GM18909 (cell line): ENCODE data around the gene E2F1.

Source experiments
- ATAC-seq: cut with Tn5 transposase; IDR thresholded peaks from one replicate; pipeline ENCODE4 v1.9.1; 2021; ENCODE audit warnings: mild to moderate bottlenecking; ENCODE audit not compliant: unreplicated experiment, poor library complexity

Gene E2F1

GRCh38 chr20:33688938-33689424 lies 2.8 kb upstream of the E2F1 start:
- no peak for ATAC-seq

- ATAC-seq: no peak
Measured at GRCh38 chr20:33687993-33688937, 2.1 kb upstream of the E2F1 start.

DNA sequence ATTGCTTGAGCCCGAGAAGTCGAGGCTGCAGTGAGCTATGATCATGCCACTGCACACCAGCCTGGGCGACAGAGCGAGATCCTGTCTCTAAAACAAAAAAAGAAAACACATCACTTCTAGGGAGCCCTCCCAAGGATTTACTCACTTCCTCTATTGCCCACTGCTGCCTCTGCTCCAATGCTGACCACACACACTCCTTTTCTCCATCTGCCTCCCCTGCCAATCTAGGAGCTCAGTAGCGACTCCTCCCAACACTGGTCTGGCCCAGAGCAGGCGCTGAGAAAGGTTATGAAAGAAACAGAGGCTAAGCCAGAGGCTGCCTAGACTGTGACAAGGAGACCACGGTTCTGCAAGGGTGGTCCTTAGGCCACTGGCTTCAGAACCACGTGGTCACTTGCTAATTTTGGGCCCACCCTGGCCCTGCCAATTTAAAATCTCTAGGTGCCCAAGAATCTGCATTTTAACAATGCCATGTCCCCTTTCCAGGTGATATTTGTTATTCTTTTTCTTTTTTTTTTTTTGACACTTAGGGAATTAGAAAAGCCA lies 1.3 kb upstream of the E2F1 start:
- no peak for ATAC-seq

DNA sequence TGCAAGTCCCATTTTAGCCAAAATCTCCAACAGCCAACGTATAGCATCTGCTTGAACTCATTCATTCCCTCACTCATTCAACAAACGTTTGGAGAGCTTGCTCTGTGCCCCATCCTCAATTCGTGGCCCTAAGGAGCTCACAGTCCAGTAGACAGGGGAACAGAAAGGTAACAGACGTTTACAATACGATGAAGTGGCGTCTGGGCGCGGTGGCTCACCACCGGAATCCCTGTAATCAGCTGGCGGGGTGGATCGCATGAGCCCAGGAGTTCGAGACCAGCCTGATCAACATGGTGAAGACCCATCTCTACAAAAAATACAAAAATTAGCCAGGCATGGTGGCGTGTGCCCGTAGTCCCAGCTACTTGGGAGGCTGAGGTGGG lies 790 bp upstream of the E2F1 start:
- ATAC-seq: no peak

- peak; percentile 39 for ATAC-seq
Measured at GRCh38 chr20:33685328-33686099, 671 bp downstream of the E2F1 start.

DNA sequence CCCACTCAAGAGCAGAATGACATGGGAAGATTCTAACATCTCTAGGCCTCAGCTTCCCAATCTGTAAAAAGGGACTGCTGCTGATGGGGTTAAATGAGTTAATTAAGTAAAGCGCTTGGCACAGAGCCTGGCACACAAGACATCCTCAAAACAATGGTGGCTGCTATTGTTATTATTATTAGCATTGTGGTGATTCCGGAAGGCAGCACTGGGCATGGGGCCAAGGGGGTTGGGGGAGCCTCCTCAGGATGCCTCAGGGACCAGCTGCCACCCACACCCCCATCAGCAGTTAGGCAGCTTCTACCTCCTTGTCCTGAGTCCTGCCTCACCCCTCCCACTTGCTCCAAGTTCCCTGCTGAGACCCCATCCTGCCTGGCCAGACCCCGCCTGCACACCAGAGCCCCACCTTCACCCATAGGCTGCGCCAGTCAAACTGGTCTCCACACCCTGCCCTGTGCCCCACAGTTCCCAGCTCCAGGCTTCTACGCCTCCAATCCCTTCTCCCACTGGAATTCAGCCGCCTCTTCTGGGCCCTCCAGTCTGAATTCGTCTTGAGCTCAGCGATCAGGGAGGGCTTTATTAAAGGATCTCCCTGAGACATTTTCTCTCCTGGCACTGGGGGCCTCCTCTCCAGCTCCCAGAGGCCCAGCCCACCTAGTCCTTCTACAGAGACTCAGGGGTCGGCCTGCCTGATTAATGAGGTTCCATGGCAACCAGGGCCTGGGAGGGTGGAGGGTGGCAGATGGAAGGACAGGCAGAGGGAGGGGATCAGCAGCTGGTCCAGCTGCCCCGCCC lies 1.5 kb downstream of the E2F1 start:
- ATAC-seq: no peak

DNA sequence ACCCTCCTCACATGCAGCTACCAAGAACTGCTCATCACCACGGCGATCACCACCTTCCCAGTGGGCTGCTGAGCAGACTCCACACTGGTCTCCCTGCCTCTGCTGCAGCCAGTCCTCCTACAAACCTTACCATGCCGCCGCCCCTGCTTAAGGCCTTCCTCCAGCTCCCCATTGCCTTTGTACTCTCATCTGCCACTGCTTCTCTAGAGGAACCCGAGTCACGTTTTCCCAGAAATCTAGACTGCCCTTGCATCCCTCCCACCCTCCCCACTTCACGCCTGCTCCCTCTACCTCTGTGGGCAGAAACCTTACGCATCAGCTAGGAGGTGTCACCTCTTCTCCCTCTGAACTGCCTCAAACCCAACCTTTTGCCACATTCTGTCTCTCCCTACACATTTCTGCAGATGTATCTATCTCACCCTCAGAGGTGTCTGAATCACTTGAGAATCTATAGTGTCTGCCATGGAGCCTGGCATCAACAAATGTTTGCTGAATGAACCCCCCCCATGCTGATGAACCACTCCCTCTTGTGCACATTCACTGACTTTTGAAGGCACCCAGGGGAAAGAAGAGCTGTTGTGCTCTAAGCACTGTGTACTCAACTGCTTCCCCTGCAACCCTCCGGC lies 4.3 kb downstream of the E2F1 start:
- no peak for ATAC-seq

DNA sequence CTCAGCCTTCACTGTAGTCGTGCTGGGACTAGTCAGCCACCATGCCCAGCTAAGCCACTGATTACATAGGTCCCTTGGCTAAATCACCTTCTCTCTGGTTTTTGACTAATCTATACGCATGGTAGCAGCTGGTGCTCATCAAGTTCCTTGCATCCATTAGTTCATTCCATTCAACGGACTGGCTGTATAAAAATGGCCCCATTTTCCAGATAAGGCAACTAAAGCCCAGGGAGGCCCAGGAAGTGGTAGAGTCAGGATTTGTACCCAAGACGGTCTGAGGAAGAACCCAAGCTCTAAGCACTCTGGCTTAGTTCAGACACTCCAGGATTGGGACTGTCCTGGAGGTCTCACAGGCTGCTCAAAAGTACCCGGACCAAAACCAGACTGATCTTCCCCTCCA lies 4.9 kb downstream of the E2F1 start:
- no peak for ATAC-seq

GRCh38 chr20:33680686-33681085 lies 5.5 kb downstream of the E2F1 start:
- no peak for ATAC-seq

GRCh38 chr20:33679758-33680485 lies 6.3 kb downstream of the E2F1 start:
- ATAC-seq: peak; percentile 70

GRCh38 chr20:33677991-33678702 lies 8.0 kb downstream of the E2F1 start:
- ATAC-seq: no peak

DNA sequence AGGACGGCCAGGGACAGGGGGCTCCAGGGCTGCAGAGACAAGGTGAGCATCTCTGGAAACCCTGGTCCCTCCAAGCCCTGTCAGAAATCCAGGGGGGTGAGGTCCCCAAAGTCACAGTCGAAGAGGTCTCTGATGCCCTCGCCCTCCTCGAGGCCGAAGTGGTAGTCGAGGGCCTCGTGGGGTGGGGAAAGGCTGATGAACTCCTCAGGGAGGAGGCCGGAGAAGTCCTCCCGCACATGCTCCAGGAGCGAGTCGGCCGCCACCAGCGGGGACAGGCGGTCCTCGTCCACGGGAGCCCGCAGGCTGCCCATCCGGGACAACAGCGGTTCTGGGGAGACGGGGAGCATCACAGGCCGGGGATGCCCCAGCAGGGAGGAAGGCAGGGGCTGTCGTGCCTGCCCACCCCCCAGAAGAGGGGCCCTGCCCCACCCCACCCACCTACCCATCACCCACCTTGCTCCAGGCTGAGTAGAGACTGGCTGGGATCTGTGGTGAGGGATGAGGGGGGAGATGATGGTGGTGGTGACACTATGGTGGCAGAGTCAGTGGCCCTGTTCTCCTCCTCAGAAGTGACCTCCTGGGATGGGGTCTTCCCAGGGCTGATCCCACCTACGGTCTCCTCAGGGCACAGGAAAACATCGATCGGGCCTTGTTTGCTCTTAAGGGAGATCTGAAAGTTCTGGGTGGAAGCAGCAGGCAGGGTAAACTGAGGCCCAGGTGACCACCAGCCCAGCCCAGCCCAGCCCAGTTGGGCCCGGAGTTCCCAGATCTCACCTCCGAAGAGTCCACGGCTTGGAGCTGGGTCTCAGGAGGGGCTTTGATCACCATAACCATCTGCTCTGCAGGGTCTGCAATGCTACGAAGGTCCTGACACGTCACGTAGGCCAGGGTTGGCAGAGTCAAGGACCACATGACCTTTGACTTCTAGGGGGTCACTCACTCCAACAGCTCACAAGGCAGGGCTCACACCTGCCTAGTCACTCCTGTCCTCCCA lies 9.2 kb downstream of the E2F1 start:
- no peak for ATAC-seq

GRCh38 chr20:33676121-33676520 lies 10.1 kb downstream of the E2F1 start:
- ATAC-seq: no peak

- ATAC-seq: no peak
Measured at GRCh38 chr20:33675136-33675959, 10.8 kb downstream of the E2F1 start.

DNA sequence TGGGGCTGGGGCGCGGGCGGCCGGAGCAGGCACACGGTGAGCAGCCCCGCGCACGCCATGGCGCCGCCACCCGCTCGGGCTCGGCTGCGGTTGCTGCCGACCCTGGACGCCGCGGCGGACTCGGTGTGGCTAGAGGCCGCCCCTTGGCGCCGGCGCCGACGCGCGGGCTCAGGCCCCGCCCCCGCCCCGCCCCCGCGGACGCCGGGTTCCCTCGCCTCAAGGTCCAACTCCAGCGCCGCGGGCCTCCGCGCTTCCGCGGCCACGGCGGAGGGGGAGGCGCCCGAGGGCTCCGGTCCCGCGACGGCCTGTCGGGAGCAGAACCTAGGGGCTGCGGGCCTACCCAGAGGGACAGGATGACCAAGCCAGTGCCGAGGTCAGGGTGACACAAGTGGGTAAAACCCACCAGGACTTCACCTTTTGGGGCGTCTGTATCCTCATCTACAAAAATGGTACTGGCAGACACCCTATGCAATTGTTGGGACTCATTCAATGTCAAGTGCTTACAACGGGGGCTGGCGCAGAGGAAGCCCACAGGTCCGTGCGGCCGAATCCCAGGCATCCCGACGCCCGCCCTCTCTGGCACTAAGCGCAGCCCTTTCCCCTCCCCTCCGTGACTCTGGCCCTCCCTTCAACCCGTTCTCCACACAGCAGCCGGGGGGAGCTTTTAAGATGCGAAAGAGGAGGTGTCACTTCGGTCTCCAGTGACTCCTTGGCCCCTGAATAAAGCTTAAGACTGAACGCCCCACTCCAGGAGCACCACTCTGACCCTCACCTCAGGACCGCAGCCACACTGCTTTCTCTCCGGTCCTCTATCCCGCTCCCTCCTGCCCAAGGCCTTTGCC lies 11.7 kb downstream of the E2F1 start, which contains the start of gene NECAB3:
Gene NECAB3 (minus strand): TSS at position 135 of the 842 bp plus-strand sequence. CDS start 76 bp downstream, at position 59.
- peak; percentile 75 for ATAC-seq
